Measurements from ENCODE around the gene SLC25A13. TPM values are rescaled to one million over a fixed set of nuclear protein-coding genes. Genes with fewer than 3 reads are reported as not detected.

The SLC25A13 gene
- total and polyA plus RNA-seq, 9 of the 15 experiments (the other 6 are each of a cell fraction or from before 2014, with no cell fraction given) = 21.4 to 80.2 (median 58.7) TPM

DNA sequence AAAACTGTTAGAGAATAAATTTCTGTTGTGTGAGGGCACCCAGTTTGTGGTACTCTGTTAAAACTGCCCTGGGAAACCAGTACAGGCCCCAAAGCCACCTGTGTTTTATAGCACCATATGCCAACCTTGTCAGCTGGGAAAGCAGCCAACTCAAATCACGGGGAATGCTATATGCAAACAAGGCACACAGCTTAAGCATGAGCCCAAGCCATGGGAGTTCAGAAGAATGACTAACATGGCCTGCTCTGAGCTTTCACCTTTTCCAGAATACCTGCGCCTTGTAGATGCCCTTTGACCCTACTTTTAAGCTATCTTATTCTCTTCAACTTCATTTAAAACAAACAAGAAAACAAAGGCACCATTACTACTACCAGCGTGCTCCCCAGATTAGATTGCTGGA lies 5.5 kb upstream of the SLC25A13 start:
- intact Hi-C loops (cut with micrococcal nuclease) (no loop called here), in situ Hi-C loops (cut with MboI) (no loop called here)
- WGBS (ENCODE audit: insufficient coverage, low coverage, missing lambda C conversion rate) = 6% methylated on average over 3 of the region's 3 CpGs
- H3K4me3 ChIP-seq = no peak overlapping the region
- H3K36me3 ChIP-seq (ENCODE audit: control insufficient read depth, insufficient read depth, low read length) = no peaks in the 10 kb centered on the region
- no TSS peak for BruUV-seq (replicated peaks)
- H3K27ac ChIP-seq (ENCODE audit: extremely low read depth, low read depth, low read length) = no peak overlapping the region
- H3K79me2 ChIP-seq (ENCODE audit: control insufficient read depth, insufficient read depth, low read length) = no peaks in the 10 kb centered on the region
- H3K9me1 ChIP-seq (ENCODE audit: control insufficient read depth, insufficient read depth, low read length) = no peaks in the 10 kb centered on the region
- no peaks in the 10 kb centered on the region for H4K20me1 ChIP-seq (replicated peaks; ENCODE audit: control insufficient read depth, insufficient read depth, low read length)
- no peak overlapping the region for H3K4me2 ChIP-seq (ENCODE audit: insufficient read depth, low read length)
- H3K9me3 ChIP-seq (replicated peaks; ENCODE audit: control insufficient read depth, insufficient read depth, low read depth, low read length) = no peaks in the 10 kb centered on the region
- H3K4me1 ChIP-seq (replicated peaks in 1 of 2; ENCODE audit: control insufficient read depth in 2 of 2, insufficient read depth in 2 of 2, low read length in 2 of 2) = peaks cover 0 to 3% of the 10 kb centered on the region in 2 experiments; a peak in 2 of 5 replicates
- no peak for FAIRE-seq
- DNase-seq (ENCODE audit: extremely low read depth in 1 of 4, low spot score in 3 of 4) = no peak
- POLR2A ChIA-PET = no interaction called here
- H2AFZ ChIP-seq (ENCODE audit: low read depth, low read length) = no peak overlapping the region
- peaks cover 0 to 2% of the 10 kb centered on the region in 2 experiments; a peak in 2 of 5 replicates for H3K27me3 ChIP-seq (ENCODE audit: control insufficient read depth in 2 of 2, insufficient read depth in 2 of 2, low read length in 2 of 2)
- H3K9ac ChIP-seq (ENCODE audit: insufficient read depth in 1 of 2, low read depth in 2 of 2, low read length in 2 of 2) = no peak overlapping the region
- CTCF ChIA-PET (ENCODE audit: low intra/inter-chr PET ratio) = no interaction called here
- ATAC-seq = no peak
- TF ChIP-seq, protein P1, sequence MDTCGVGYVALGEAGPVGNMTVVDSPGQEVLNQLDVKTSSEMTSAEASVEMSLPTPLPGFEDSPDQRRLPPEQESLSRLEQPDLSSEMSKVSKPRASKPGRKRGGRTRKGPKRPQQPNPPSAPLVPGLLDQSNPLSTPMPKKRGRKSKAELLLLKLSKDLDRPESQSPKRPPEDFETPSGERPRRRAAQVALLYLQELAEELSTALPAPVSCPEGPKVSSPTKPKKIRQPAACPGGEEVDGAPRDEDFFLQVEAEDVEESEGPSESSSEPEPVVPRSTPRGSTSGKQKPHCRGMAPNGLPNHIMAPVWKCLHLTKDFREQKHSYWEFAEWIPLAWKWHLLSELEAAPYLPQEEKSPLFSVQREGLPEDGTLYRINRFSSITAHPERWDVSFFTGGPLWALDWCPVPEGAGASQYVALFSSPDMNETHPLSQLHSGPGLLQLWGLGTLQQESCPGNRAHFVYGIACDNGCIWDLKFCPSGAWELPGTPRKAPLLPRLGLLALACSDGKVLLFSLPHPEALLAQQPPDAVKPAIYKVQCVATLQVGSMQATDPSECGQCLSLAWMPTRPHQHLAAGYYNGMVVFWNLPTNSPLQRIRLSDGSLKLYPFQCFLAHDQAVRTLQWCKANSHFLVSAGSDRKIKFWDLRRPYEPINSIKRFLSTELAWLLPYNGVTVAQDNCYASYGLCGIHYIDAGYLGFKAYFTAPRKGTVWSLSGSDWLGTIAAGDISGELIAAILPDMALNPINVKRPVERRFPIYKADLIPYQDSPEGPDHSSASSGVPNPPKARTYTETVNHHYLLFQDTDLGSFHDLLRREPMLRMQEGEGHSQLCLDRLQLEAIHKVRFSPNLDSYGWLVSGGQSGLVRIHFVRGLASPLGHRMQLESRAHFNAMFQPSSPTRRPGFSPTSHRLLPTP (IDR thresholded peaks at IDR 0.05; ENCODE audit: borderline replicate concordance, extremely low read depth, insufficient read length) = no peak
- no peak for TF ChIP-seq ZFP30 (CRISPR knock-in tag; IDR thresholded peaks at IDR 0.05; ENCODE audit: borderline replicate concordance)
- no peak for TF ChIP-seq STAT5A (IDR thresholded peaks at IDR 0.05; ENCODE audit: borderline replicate concordance, low read length)
- no peak for TF ChIP-seq NELFE (IDR thresholded peaks at IDR 0.05; ENCODE audit: insufficient read depth, insufficient read length)
- TF ChIP-seq SMAD2 (IDR thresholded peaks at IDR 0.05; ENCODE audit: low read depth, low read length) = no peak
- TF ChIP-seq, protein P2, sequence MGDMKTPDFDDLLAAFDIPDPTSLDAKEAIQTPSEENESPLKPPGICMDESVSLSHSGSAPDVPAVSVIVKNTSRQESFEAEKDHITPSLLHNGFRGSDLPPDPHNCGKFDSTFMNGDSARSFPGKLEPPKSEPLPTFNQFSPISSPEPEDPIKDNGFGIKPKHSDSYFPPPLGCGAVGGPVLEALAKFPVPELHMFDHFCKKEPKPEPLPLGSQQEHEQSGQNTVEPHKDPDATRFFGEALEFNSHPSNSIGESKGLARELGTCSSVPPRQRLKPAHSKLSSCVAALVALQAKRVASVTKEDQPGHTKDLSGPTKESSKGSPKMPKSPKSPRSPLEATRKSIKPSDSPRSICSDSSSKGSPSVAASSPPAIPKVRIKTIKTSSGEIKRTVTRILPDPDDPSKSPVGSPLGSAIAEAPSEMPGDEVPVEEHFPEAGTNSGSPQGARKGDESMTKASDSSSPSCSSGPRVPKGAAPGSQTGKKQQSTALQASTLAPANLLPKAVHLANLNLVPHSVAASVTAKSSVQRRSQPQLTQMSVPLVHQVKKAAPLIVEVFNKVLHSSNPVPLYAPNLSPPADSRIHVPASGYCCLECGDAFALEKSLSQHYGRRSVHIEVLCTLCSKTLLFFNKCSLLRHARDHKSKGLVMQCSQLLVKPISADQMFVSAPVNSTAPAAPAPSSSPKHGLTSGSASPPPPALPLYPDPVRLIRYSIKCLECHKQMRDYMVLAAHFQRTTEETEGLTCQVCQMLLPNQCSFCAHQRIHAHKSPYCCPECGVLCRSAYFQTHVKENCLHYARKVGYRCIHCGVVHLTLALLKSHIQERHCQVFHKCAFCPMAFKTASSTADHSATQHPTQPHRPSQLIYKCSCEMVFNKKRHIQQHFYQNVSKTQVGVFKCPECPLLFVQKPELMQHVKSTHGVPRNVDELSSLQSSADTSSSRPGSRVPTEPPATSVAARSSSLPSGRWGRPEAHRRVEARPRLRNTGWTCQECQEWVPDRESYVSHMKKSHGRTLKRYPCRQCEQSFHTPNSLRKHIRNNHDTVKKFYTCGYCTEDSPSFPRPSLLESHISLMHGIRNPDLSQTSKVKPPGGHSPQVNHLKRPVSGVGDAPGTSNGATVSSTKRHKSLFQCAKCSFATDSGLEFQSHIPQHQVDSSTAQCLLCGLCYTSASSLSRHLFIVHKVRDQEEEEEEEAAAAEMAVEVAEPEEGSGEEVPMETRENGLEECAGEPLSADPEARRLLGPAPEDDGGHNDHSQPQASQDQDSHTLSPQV (IDR thresholded peaks at IDR 0.05) = no peak
- no peak for TF ChIP-seq KLF13 (tag; IDR thresholded peaks at IDR 0.05; ENCODE audit: borderline replicate concordance, low read depth)
- TF ChIP-seq, protein P3, sequence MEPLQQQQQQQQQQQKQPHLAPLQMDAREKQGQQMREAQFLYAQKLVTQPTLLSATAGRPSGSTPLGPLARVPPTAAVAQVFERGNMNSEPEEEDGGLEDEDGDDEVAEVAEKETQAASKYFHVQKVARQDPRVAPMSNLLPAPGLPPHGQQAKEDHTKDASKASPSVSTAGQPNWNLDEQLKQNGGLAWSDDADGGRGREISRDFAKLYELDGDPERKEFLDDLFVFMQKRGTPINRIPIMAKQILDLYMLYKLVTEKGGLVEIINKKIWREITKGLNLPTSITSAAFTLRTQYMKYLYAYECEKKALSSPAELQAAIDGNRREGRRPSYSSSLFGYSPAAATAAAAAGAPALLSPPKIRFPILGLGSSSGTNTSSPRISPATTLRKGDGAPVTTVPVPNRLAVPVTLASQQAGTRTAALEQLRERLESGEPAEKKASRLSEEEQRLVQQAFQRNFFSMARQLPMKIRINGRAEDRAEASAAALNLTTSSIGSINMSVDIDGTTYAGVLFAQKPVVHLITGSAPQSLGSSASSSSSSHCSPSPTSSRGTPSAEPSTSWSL (CRISPR knock-in tag; IDR thresholded peaks at IDR 0.05; ENCODE audit: borderline replicate concordance) = no peak

Measured in K562 (cell line).